Fibroblast of lung (primary cell): ENCODE results near the gene GAK. TPM values are rescaled to one million over a fixed set of nuclear protein-coding genes. Genes with fewer than 3 reads are reported as not detected.

ENCODE experiments used
- DNase-seq, 2 donors: peaks; one replicate each; pipeline versions ENCODE4 v3.0.0 to v3.0.0-alpha.2; 2010; ENCODE audit warnings: low read depth in 2 of 2
- H2AFZ ChIP-seq: 2 replicates; pipeline ENCODE4 v1.5.1; 2012; ENCODE audit warnings: low read length, control low read depth, inconsistent platforms
- H3K27ac ChIP-seq: 2 replicates; pipeline ENCODE4 v1.5.1; 2011; ENCODE audit warnings: low read length, control low read depth; ENCODE audit not compliant: insufficient read depth
- H3K27me3 ChIP-seq: 2 replicates; pipeline ENCODE4 v1.5.1; 2011; ENCODE audit warnings: mild to moderate bottlenecking, low read length; ENCODE audit not compliant: control insufficient read depth, insufficient read depth
- H3K36me3 ChIP-seq: 2 replicates; pipeline ENCODE4 v1.5.1; 2011; ENCODE audit warnings: low read length; ENCODE audit not compliant: control insufficient read depth, insufficient read depth
- H3K4me1 ChIP-seq: 2 replicates; pipeline ENCODE4 v1.5.1; 2011; ENCODE audit warnings: low read length; ENCODE audit not compliant: control insufficient read depth, insufficient read depth; ENCODE audit errors: extremely low read depth
- H3K4me2 ChIP-seq: 2 replicates; pipeline ENCODE4 v1.5.1; 2011; ENCODE audit warnings: low read length, control low read depth; ENCODE audit not compliant: insufficient read depth; ENCODE audit errors: extremely low read depth
- H3K4me3 ChIP-seq, 4 experiments: fragments of 200-600 bp in 1 of 4; sonication (generic) in 1 of 4; replicated peaks in 1 of 4; 2 replicates each; pipeline ENCODE4 v1.5.1; 2011 to 2016; ENCODE audit warnings: low read length in 4 of 4, low read depth in 3 of 4, mild to moderate bottlenecking in 3 of 4, control low read depth in 2 of 4, inconsistent platforms in 1 of 4, mixed read lengths in 1 of 4; ENCODE audit not compliant: insufficient read depth in 1 of 4; ENCODE audit errors: control extremely low read depth in 1 of 4
- H3K79me2 ChIP-seq: 2 replicates; pipeline ENCODE4 v1.5.1; 2012; ENCODE audit warnings: mild to moderate bottlenecking, low read length, inconsistent platforms; ENCODE audit not compliant: control insufficient read depth, insufficient read depth
- H3K9ac ChIP-seq: 2 replicates; pipeline ENCODE4 v1.5.1; 2011; ENCODE audit warnings: mild to moderate bottlenecking, low read length, control low read depth; ENCODE audit not compliant: insufficient read depth
- H3K9me3 ChIP-seq: 2 replicates; pipeline ENCODE4 v1.5.1; 2012; ENCODE audit warnings: low read depth, low read length; ENCODE audit not compliant: control insufficient read depth, insufficient read depth
- H4K20me1 ChIP-seq: 2 replicates; pipeline ENCODE4 v1.5.1; 2011; ENCODE audit warnings: low read length; ENCODE audit not compliant: control insufficient read depth, insufficient read depth; ENCODE audit errors: extremely low read depth
- CTCF ChIP-seq, 2 donors: IDR thresholded peaks in 1 of 2; conservative IDR thresholded peaks in 1 of 2; 1 replicate in 1 of 2; 2 replicates in 1 of 2; pipeline ENCODE4 v1.5.1; 2011 to 2012; ENCODE audit warnings: low read length in 2 of 2, control low read depth in 1 of 2, inconsistent platforms in 1 of 2, low read depth in 1 of 2, mild to moderate bottlenecking in 1 of 2
- EZH2 ChIP-seq: IDR thresholded peaks from 2 replicates; pipeline ENCODE4 v1.5.1; 2012; ENCODE audit warnings: low read length, control low read depth, mild to moderate bottlenecking; ENCODE audit errors: missing control alignments
- polyA plus RNA-seq, 2 donors: library from polyadenylated mRNA; depleted of rRNA in 1 of 2; stranded (reverse) in 1 of 2; unstranded in 1 of 2; fragments of >200 nt; gene quantifications; 2 replicates each; pipeline ENCODE4 v1.2.1, GENCODE V29; 2011 to 2012; ENCODE audit warnings: missing spikeins in 1 of 2
- total RNA-seq: library from RNA; depleted of rRNA; stranded (reverse); fragments of >200 nt; gene quantifications from 2 replicates; pipeline ENCODE4 v1.2.1, GENCODE V29; 2014

Gene GAK
- total and polyA plus RNA-seq, 2 donors (not counting 1 experiment from before 2014, with no cell fraction given) = 10.1 to 48.2 TPM

- no peak overlapping the region for H3K9ac ChIP-seq
- DNase-seq = no peak
- no peaks in the 10 kb centered on the region for H3K79me2 ChIP-seq
- no peak overlapping the region for H3K4me3 ChIP-seq
- no peak overlapping the region for H2AFZ ChIP-seq
- TF ChIP-seq EZH2 = no peak
- no peak for TF ChIP-seq CTCF (conservative IDR thresholded peaks at IDR 0.05 in 1 of 2, IDR thresholded peaks at IDR 0.05 in 1 of 2; ENCODE audit: low read depth in 1 of 2, low read length in 2 of 2)
- H3K4me1 ChIP-seq = no peaks in the 10 kb centered on the region
- no peaks in the 10 kb centered on the region for H3K9me3 ChIP-seq
- no peaks in the 10 kb centered on the region for H4K20me1 ChIP-seq
- H3K27me3 ChIP-seq = peaks cover 28% of the 10 kb centered on the region
- H3K4me2 ChIP-seq = no peak overlapping the region
- H3K36me3 ChIP-seq = no peaks in the 10 kb centered on the region
- H3K27ac ChIP-seq = no peak overlapping the region
Measured at GRCh38 chr4:819401-820229, 112.5 kb downstream of the GAK start.

- Histone ChIP-seq H3K4me1 (no peaks in the 10 kb centered on the region), H3K27ac (no peak overlapping the region), H3K9ac (no peak overlapping the region), H3K36me3 (no peaks in the 10 kb centered on the region), H3K9me3 (no peaks in the 10 kb centered on the region), H3K27me3 (peaks cover 16% of the 10 kb centered on the region), H4K20me1 (no peaks in the 10 kb centered on the region), H3K4me2 (no peak overlapping the region), H3K4me3 (no peak overlapping the region), H2AFZ (no peak overlapping the region), H3K79me2 (no peaks in the 10 kb centered on the region)
- DNase-seq = no peak
- TF ChIP-seq EZH2 = no peak
Measured at GRCh38 chr4:818106-818921, 113.8 kb downstream of the GAK start.

- no peaks in the 10 kb centered on the region for H3K4me1 ChIP-seq
- H2AFZ ChIP-seq = no peak overlapping the region
- no peak overlapping the region for H3K4me3 ChIP-seq
- no peaks in the 10 kb centered on the region for H3K9me3 ChIP-seq
- H3K79me2 ChIP-seq = no peaks in the 10 kb centered on the region
- H3K27me3 ChIP-seq = peaks cover 13% of the 10 kb centered on the region
- H3K27ac ChIP-seq = no peak overlapping the region
- no peaks in the 10 kb centered on the region for H3K36me3 ChIP-seq
- TF ChIP-seq CTCF (conservative IDR thresholded peaks at IDR 0.05 in 1 of 2, IDR thresholded peaks at IDR 0.05 in 1 of 2; ENCODE audit: low read depth in 1 of 2, low read length in 2 of 2) = no peak
- no peak for TF ChIP-seq EZH2
- no peaks in the 10 kb centered on the region for H4K20me1 ChIP-seq
- no peak overlapping the region for H3K9ac ChIP-seq
- no peak for DNase-seq
- H3K4me2 ChIP-seq = no peak overlapping the region
Measured at GRCh38 chr4:815464-816146, 116.5 kb downstream of the GAK start.
